Measurements from ENCODE around the gene AGAP2. TPM values are rescaled to one million over a fixed set of nuclear protein-coding genes. Genes with fewer than 3 reads are reported as not detected.

The AGAP2 gene
- total RNA-seq, 4 donors from 2014 or later: 0.45 to 1.4 (median 1.3) TPM

- no peaks in the 10 kb centered on the region for H3K27me3 ChIP-seq
Measured at GRCh38 chr12:57698414-57698813, 40.1 kb downstream of the AGAP2 start.

GRCh38 chr12:57697076-57697475 is 41.5 kb downstream of the AGAP2 start:
- H3K27ac ChIP-seq: no peak overlapping the region
- no peaks in the 10 kb centered on the region for H3K9me3 ChIP-seq
- peaks cover 13% of the 10 kb centered on the region for H3K4me1 ChIP-seq
- H3K4me3 ChIP-seq: no peak overlapping the region
- WGBS: 100% methylated on average over 1 of the region's 1 CpG
- peaks cover 37% of the 10 kb centered on the region for H3K36me3 ChIP-seq
- TF ChIP-seq POLR2A (IDR thresholded peaks at IDR 0.05) (no peak), POLR2AphosphoS5 (IDR thresholded peaks at IDR 0.05) (no peak), CTCF (IDR thresholded peaks at IDR 0.05) (no peak), EP300 (IDR thresholded peaks at IDR 0.05) (no peak)
- no peaks in the 10 kb centered on the region for H3K27me3 ChIP-seq
- DNase-seq (ENCODE audit: low spot score in 2 of 2): no peak

More at GRCh38 chr12:57698414-57698813, 40.1 kb downstream of the AGAP2 start:
- Histone ChIP-seq H3K4me3 (no peak overlapping the region), H3K27ac (no peak overlapping the region), H3K36me3 (peaks cover 50% of the 10 kb centered on the region), H3K4me1 (peaks cover 11% of the 10 kb centered on the region), H3K9me3 (no peaks in the 10 kb centered on the region)
- WGBS: 94% methylated on average over 3 of the region's 3 CpGs
- DNase-seq (ENCODE audit: low spot score in 2 of 2): no peak
- no peak for TF ChIP-seq POLR2AphosphoS5 (IDR thresholded peaks at IDR 0.05)

DNA sequence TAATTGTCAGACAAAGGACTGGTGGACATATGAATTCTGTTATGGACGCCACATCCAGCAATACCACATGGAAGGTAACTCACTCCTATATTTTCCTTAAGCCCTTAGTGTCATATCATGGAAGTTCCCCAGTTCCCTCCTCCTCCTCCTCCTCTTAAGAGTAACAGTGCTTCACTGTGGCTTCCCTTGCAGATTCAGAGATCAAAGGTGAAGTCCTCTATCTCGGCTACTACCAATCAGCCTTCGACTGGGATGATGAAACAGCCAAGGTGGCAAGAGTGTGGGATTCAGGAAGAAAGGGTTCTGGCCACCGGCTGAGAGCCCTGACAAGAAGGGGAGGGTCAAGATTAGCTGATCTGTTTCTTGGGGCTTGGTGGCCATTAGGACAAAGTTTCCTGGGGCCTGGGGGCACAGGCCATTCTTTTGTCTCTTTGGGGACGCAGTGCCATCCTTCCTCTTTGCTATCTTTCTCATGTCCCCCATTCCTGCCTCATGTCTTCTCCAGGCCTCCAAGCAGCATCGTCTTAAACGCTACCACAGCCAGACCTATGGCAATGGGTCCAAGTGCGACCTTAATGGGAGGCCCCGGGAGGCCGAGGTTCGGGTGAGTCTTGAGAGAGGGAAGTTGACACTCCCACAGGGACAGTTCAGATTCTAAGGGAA is 42.6 kb downstream of the AGAP2 start:
- no peak for DNase-seq (ENCODE audit: low spot score in 2 of 2)
- peaks cover 32% of the 10 kb centered on the region for H3K36me3 ChIP-seq
- TF ChIP-seq POLR2A (IDR thresholded peaks at IDR 0.05) (no peak), CTCF (IDR thresholded peaks at IDR 0.05) (no peak), POLR2AphosphoS5 (IDR thresholded peaks at IDR 0.05) (no peak), EP300 (IDR thresholded peaks at IDR 0.05) (no peak)
- H3K4me3 ChIP-seq: no peak overlapping the region
- no peak overlapping the region for H3K27ac ChIP-seq
- 89% methylated on average over 9 of the region's 11 CpGs for WGBS
- H3K9me3 ChIP-seq: no peaks in the 10 kb centered on the region
- H3K27me3 ChIP-seq: no peaks in the 10 kb centered on the region
- H3K4me1 ChIP-seq: peaks cover 13% of the 10 kb centered on the region

- H3K27me3 ChIP-seq: peaks cover 2% of the 10 kb centered on the region
- DNase-seq (ENCODE audit: low spot score in 2 of 2): no peak
- H3K4me1 ChIP-seq: peaks cover 13% of the 10 kb centered on the region
- TF ChIP-seq POLR2AphosphoS5 (IDR thresholded peaks at IDR 0.05) (no peak), CTCF (IDR thresholded peaks at IDR 0.05) (no peak)
- H3K27ac ChIP-seq: peak overlapping the region; percentile 78
- peak overlapping the region; percentile 86 for H3K4me3 ChIP-seq
- peaks cover 32% of the 10 kb centered on the region for H3K36me3 ChIP-seq
- no peaks in the 10 kb centered on the region for H3K9me3 ChIP-seq
- 0% methylated on average over 15 of the region's 15 CpGs for WGBS
Measured at GRCh38 chr12:57694459-57695019, 44.0 kb downstream of the AGAP2 start.

DNA sequence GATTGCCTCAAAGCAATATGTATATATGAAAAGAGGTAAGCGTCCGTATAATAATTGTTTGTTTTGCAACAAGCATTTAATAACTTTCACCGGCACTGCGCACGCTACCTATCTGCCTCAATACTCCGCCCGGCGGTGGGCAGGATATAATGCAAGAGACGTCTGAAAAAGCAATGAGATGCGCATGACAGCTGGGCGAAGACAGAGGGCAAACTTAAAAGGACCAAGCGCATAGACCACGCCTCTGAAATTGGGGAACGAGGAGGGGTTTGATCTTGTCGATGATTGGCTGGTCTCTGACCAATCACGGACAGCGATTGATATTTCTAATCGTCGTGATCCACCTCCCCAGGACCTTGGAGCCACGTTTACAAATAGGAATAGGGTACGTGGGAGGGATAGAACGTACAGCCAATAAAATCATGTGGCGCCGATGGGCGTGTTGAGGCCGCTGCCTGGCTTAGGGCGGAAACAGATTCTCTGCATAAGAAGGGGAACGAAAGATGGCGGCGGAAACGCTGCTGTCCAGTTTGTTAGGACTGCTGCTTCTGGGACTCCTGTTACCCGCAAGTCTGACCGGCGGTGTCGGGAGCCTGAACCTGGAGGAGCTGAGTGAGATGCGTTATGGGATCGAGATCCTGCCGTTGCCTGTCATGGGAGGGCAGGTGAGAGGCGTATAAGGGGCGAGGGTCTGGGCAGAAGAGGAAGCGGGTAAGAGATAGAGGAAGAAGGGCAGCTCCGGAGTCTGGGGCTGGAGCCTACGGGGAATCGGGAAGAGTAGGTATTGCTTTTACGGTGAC is 44.7 kb downstream of the AGAP2 start, which contains the start of gene OS9:
OS9 (plus strand) TSS at position 474 of the 800 bp plus-strand sequence; CDS start at position 504, 30 bp downstream.
- peaks cover 29% of the 10 kb centered on the region for H3K36me3 ChIP-seq
- H3K4me3 ChIP-seq: peak within 1 kb of the TSS; percentile 86
- peaks cover 13% of the 10 kb centered on the region for H3K4me1 ChIP-seq
- 0% methylated on average over 45 of the region's 45 CpGs for WGBS
- peaks cover 4% of the 10 kb centered on the region for H3K27me3 ChIP-seq
- no peaks in the 10 kb centered on the region for H3K9me3 ChIP-seq
- TF ChIP-seq POLR2AphosphoS5 (IDR thresholded peaks at IDR 0.05) (peak in 2 of 3 donors; percentile 56 to 65), POLR2A (IDR thresholded peaks at IDR 0.05) (peak in 1 of 2 donors; percentile 66), EP300 (IDR thresholded peaks at IDR 0.05) (no peak), CTCF (IDR thresholded peaks at IDR 0.05) (peak; percentile 70 to 84)
- peak; percentile 98 to 99 for DNase-seq (ENCODE audit: low spot score in 2 of 2)
- H3K27ac ChIP-seq: peak within 1 kb of the TSS; percentile 78
